ENCODE results near the gene SLC22A7. TPM values are rescaled to one million over a fixed set of nuclear protein-coding genes. Genes with fewer than 3 reads are reported as not detected.

The SLC22A7 gene
- total and polyA plus RNA-seq, 4 donors: 0.20 to 2.2 (median 0.49) TPM

DNA sequence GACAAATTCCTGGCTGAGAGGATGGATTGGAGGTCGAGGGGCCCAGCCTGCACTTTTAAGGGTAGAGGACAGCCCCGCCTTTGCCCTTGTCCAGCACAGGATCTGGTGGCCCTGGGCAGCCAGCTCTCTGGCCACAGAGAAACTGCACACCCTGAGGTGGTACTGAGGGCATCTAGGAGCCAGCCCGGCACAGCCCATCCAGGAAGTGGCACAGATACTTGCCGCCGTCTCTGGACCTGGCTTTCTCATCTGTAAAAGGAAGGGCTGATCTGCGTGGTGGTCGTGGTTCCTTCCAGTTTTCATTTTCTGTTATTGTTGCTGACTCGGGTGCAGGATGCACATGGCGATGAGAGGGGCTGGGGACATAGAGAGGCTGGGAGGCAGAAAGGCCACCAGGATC is 16.0 kb upstream of the SLC22A7 start:
- H3K9me3 ChIP-seq (ENCODE audit: control insufficient read depth, insufficient read depth, low read length): no peaks in the 10 kb centered on the region
- 84% methylated on average over 9 of the region's 9 CpGs for WGBS (ENCODE audit: insufficient coverage)

DNA sequence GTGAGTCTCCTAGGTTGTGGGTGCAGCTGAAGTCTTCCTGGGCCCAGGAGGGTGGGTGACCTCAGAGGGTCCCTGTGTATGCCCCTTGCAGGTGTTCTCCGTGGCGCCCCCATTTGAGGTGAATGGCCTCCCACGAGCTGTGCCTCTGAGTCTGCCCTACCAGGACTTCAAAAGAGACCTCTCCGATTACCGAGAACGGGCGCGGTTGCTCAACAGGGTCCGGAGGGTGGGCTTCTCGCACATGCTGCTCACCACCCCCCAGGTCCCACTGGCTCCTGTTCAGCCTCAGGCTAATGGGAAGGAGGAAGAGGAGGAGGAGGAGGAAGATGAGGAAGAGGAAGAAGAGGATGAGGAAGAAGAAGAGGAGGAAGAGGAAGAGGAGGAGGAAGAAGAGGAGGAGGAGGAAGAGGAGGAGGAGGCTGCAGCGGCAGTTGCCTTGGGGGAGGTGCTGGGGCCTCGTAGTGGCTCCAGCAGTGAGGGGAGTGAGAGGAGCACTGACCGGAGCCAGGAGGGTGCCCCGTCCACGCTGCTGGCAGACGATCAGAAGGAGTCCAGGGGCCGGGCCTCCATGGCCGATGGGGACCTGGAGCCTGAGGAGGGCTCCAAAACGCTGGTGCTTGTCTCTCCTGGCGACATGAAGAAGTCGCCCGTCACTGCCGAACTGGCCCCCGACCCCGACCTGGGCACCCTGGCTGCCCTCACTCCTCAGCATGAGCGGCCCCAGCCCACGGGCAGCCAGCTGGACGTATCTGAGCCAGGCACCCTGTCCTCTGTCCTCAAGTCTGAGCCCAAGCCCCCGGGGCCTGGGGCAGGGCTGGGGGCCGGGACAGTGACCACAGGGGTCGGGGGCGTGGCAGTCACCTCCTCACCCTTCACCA is 15.2 kb upstream of the SLC22A7 start:
- WGBS (ENCODE audit: insufficient coverage): 82% methylated on average over 24 of the region's 32 CpGs
- Histone ChIP-seq H3K4me3 (ENCODE audit: low read depth, low read length) (no peak overlapping the region), H3K36me3 (ENCODE audit: control insufficient read depth, insufficient read depth, low read length) (peaks cover 52% of the 10 kb centered on the region), H3K9me3 (ENCODE audit: control insufficient read depth, insufficient read depth, low read length) (no peaks in the 10 kb centered on the region), H3K27ac (ENCODE audit: low read depth, low read length) (no peak overlapping the region), H3K4me1 (ENCODE audit: control insufficient read depth, insufficient read depth, low read length) (peaks cover 4% of the 10 kb centered on the region), H3K27me3 (ENCODE audit: control insufficient read depth, insufficient read depth, low read length) (no peaks in the 10 kb centered on the region)
- no peak for DNase-seq (ENCODE audit: low read depth in 4 of 6, low spot score in 6 of 6)

More for the DNA sequence above, 16.0 kb upstream of the SLC22A7 start:
- peaks cover 52% of the 10 kb centered on the region for H3K36me3 ChIP-seq (ENCODE audit: control insufficient read depth, insufficient read depth, low read length)
- no peak overlapping the region for H3K27ac ChIP-seq (ENCODE audit: low read depth, low read length)
- peaks cover 4% of the 10 kb centered on the region for H3K4me1 ChIP-seq (ENCODE audit: control insufficient read depth, insufficient read depth, low read length)
- DNase-seq (ENCODE audit: low read depth in 4 of 6, low spot score in 6 of 6): no peak
- H3K4me3 ChIP-seq (ENCODE audit: low read depth, low read length): no peak overlapping the region
- H3K27me3 ChIP-seq (ENCODE audit: control insufficient read depth, insufficient read depth, low read length): no peaks in the 10 kb centered on the region

DNA sequence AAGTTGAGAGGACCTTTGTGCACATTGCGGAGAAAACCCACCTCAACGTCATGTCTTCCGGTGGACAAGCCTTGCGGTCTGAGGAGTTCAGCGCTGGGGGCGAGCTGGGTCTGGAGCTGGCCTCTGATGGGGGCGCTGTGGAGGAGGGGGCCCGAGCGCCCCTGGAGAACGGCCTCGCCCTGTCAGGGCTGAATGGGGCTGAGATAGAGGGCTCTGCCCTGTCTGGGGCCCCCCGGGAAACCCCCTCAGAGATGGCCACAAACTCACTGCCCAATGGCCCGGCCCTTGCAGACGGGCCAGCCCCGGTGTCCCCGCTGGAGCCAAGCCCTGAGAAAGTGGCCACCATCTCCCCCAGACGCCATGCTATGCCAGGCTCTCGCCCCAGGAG is 14.6 kb upstream of the SLC22A7 start:
- Histone ChIP-seq H3K27me3 (ENCODE audit: control insufficient read depth, insufficient read depth, low read length) (no peaks in the 10 kb centered on the region), H3K4me1 (ENCODE audit: control insufficient read depth, insufficient read depth, low read length) (peaks cover 4% of the 10 kb centered on the region), H3K36me3 (ENCODE audit: control insufficient read depth, insufficient read depth, low read length) (peaks cover 53% of the 10 kb centered on the region), H3K4me3 (ENCODE audit: low read depth, low read length) (no peak overlapping the region), H3K27ac (ENCODE audit: low read depth, low read length) (no peak overlapping the region), H3K9me3 (ENCODE audit: control insufficient read depth, insufficient read depth, low read length) (no peaks in the 10 kb centered on the region)
- no peak for DNase-seq (ENCODE audit: low read depth in 4 of 6, low spot score in 6 of 6)
- WGBS (ENCODE audit: insufficient coverage): 91% methylated on average over 18 of the region's 18 CpGs

DNA sequence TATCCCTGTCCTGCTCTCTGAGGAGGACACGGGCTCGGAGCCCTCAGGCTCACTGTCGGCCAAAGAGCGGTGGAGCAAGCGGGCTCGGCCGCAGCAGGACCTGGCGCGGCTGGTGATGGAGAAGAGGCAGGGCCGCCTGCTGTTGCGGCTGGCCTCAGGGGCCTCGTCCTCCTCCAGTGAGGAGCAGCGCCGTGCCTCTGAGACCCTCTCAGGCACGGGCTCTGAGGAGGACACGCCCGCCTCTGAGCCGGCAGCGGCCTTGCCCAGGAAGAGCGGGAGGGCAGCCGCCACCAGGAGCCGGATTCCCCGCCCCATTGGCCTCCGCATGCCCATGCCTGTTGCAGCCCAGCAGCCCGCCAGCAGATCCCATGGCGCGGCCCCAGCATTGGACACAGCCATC is 14.2 kb upstream of the SLC22A7 start:
- Histone ChIP-seq H3K4me1 (ENCODE audit: control insufficient read depth, insufficient read depth, low read length) (peaks cover 4% of the 10 kb centered on the region), H3K9me3 (ENCODE audit: control insufficient read depth, insufficient read depth, low read length) (no peaks in the 10 kb centered on the region), H3K27ac (ENCODE audit: low read depth, low read length) (no peak overlapping the region), H3K4me3 (ENCODE audit: low read depth, low read length) (no peak overlapping the region), H3K36me3 (ENCODE audit: control insufficient read depth, insufficient read depth, low read length) (peaks cover 53% of the 10 kb centered on the region), H3K27me3 (ENCODE audit: control insufficient read depth, insufficient read depth, low read length) (no peaks in the 10 kb centered on the region)
- no peak for DNase-seq (ENCODE audit: low read depth in 4 of 6, low spot score in 6 of 6)
- WGBS (ENCODE audit: insufficient coverage): 86% methylated on average over 27 of the region's 27 CpGs

DNA sequence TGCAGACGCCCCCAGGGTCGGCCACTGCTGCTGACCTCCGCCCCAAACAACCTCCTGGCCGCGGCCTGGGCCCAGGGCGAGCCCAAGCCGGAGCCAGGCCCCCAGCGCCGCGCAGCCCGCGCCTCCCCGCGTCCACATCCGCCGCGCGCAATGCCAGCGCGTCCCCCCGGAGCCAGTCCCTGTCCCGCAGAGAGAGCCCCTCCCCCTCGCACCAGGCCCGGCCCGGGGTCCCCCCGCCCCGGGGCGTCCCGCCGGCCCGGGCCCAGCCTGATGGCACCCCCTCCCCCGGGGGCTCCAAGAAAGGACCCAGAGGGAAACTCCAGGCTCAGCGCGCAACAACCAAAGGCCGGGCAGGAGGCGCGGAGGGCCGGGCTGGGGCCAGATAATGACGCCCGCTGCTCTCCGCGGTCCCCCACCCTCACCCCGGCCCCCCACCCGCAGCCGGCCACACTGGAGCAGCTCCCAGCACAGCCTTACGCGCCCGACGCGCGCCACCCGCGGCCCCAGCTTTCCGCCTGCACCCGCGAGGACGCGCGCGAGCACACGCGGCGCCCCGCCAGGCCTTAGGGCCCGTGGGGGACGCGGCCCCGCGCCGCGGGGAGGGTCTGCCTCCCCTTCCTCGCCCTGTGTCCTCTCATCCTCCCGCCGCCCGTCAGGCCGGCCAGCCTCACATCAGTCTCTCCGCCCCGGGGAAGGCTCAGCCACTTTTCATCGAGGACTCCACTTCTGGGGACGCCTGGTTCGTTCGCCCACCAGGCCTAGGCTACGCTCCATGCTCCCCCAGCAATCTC is 12.9 kb upstream of the SLC22A7 start:
- Histone ChIP-seq H3K4me1 (ENCODE audit: control insufficient read depth, insufficient read depth, low read length) (peaks cover 4% of the 10 kb centered on the region), H3K9me3 (ENCODE audit: control insufficient read depth, insufficient read depth, low read length) (no peaks in the 10 kb centered on the region), H3K27ac (ENCODE audit: low read depth, low read length) (no peak overlapping the region), H3K27me3 (ENCODE audit: control insufficient read depth, insufficient read depth, low read length) (no peaks in the 10 kb centered on the region), H3K36me3 (ENCODE audit: control insufficient read depth, insufficient read depth, low read length) (peaks cover 53% of the 10 kb centered on the region), H3K4me3 (ENCODE audit: low read depth, low read length) (no peak overlapping the region)
- DNase-seq (ENCODE audit: low read depth in 4 of 6, low spot score in 6 of 6): no peak
- WGBS (ENCODE audit: insufficient coverage): 23% methylated on average over 72 of the region's 83 CpGs

DNA sequence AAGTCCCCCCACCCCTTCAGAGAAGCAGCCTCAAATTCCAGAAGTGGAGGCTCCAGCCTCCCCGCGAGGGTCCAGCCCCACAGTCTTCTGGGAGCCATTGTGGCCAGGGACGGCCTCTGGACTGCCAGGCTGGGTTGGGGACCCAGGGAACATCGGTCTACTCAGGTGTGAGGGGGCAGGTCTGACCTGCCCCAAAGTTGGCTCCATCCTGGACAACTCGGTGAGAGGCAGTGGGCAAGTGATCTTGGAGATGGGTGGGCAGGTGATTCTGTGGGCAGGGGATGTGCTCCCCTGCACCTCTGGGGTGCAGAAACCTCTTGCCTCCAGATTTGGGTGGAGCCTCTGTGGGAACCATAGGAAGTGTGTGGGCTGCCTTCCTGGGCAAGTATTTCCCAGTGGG is 12.2 kb upstream of the SLC22A7 start:
- DNase-seq (ENCODE audit: low read depth in 4 of 6, low spot score in 6 of 6): no peak
- H3K9me3 ChIP-seq (ENCODE audit: control insufficient read depth, insufficient read depth, low read length): no peaks in the 10 kb centered on the region
- H3K4me3 ChIP-seq (ENCODE audit: low read depth, low read length): no peak overlapping the region
- no peaks in the 10 kb centered on the region for H3K27me3 ChIP-seq (ENCODE audit: control insufficient read depth, insufficient read depth, low read length)
- peaks cover 4% of the 10 kb centered on the region for H3K4me1 ChIP-seq (ENCODE audit: control insufficient read depth, insufficient read depth, low read length)
- H3K36me3 ChIP-seq (ENCODE audit: control insufficient read depth, insufficient read depth, low read length): peaks cover 51% of the 10 kb centered on the region
- no peak overlapping the region for H3K27ac ChIP-seq (ENCODE audit: low read depth, low read length)
- 90% methylated on average over 5 of the region's 5 CpGs for WGBS (ENCODE audit: insufficient coverage)

DNA sequence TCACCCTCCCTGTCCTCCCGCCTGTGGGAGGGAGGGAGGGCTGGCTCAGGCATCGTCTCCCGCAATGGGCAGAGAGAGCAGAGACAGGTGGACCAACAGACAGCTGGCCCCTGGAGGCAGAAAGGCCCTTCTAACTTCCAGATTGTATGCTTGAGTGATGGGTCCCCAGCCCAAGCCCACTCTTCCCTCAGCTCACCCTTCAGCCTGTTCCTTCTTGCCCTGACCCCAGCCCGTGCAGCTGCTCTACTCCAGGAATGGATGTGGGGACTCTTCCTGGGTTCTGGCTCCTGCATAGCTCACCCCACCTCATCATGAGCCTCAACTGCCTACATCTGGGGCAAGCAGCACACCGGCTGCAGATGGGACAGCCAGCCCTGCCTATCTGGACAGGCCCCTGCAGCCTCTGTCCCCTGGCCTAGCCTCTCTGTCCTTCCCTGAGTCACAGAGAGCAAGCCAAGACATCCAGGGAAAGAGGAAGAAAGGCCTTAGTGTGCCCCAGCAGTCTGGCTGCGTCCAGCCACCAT is 11.5 kb upstream of the SLC22A7 start:
- H3K27me3 ChIP-seq (ENCODE audit: control insufficient read depth, insufficient read depth, low read length): no peaks in the 10 kb centered on the region
- WGBS (ENCODE audit: insufficient coverage): 88% methylated on average over 6 of the region's 6 CpGs
- H3K4me3 ChIP-seq (ENCODE audit: low read depth, low read length): no peak overlapping the region
- no peak overlapping the region for H3K27ac ChIP-seq (ENCODE audit: low read depth, low read length)
- no peaks in the 10 kb centered on the region for H3K9me3 ChIP-seq (ENCODE audit: control insufficient read depth, insufficient read depth, low read length)
- DNase-seq (ENCODE audit: low read depth in 4 of 6, low spot score in 6 of 6): no peak
- peaks cover 4% of the 10 kb centered on the region for H3K4me1 ChIP-seq (ENCODE audit: control insufficient read depth, insufficient read depth, low read length)
- H3K36me3 ChIP-seq (ENCODE audit: control insufficient read depth, insufficient read depth, low read length): peaks cover 51% of the 10 kb centered on the region

DNA sequence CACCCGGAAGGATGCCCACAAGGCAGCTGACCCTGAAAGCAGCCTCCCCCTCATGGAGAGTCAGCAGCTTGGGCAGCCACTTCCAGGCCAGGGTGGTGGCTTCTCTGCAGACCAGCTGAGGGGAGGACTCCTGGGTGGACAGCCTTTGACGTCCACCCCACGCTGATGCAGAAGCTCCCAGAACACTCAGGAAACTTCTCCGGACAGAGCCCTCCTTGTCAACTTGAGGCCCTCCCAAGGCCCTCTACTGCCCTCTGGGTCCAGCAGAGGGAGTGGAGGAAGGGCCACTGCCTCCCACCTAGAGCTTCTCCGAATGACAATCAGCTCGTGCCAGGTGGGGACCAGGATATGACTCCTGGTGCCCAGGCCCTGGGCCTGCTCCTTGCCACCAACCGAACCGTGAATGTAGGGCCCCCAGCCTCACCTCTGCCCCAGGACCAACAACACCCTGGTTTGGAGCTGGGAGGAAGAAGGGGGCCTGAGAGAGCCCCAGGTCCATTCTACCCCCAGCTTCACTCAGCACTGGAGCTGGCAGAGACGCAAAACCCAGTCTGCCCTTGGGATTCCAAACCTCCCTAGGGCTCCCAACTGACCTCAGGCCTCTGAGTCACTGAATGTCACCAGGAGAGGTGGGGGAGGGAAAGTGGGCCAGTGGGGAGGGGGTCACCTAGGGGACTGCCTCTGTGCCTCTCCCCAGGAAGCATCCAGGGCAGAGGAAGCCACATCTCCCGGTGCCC is 10.9 kb upstream of the SLC22A7 start:
- 50% methylated on average over 8 of the region's 10 CpGs for WGBS (ENCODE audit: insufficient coverage)
- Histone ChIP-seq H3K9me3 (ENCODE audit: control insufficient read depth, insufficient read depth, low read length) (no peaks in the 10 kb centered on the region), H3K27ac (ENCODE audit: low read depth, low read length) (no peak overlapping the region), H3K36me3 (ENCODE audit: control insufficient read depth, insufficient read depth, low read length) (peaks cover 48% of the 10 kb centered on the region), H3K4me3 (ENCODE audit: low read depth, low read length) (no peak overlapping the region), H3K27me3 (ENCODE audit: control insufficient read depth, insufficient read depth, low read length) (no peaks in the 10 kb centered on the region), H3K4me1 (ENCODE audit: control insufficient read depth, insufficient read depth, low read length) (peaks cover 4% of the 10 kb centered on the region)
- DNase-seq (ENCODE audit: low read depth in 4 of 6, low spot score in 6 of 6): no peak

Measured in spinal cord (tissue), 10 donors.